K562 (cell line): ENCODE measurements around the gene NOTCH1. TPM values are rescaled to one million over a fixed set of nuclear protein-coding genes. Genes with fewer than 3 reads are reported as not detected.

Source experiments
- CCAR2 ChIP-seq: fragments of 200-400 bp; formaldehyde crosslinking; IDR thresholded peaks from 2 replicates; pipeline ENCODE4 v1.6.1; 2017; ENCODE audit warnings: mild to moderate bottlenecking, low read depth, low read length
- FOXM1 ChIP-seq, 2 experiments: fragments of 450-650 bp in 1 of 2; sonication (generic) in 1 of 2; formaldehyde crosslinking in 1 of 2; IDR thresholded peaks; 2 replicates each; pipeline versions ENCODE4 v1.6.1 to v1.9.0; 2017 to 2022; ENCODE audit warnings: low read depth in 2 of 2, mild to moderate bottlenecking in 2 of 2, missing genetic modification reagents in 1 of 2, moderate library complexity in 1 of 2
- GABPA ChIP-seq: fragments of 200-800 bp; sonication (Bioruptor generic); conservative IDR thresholded peaks from 2 replicates; pipeline ENCODE4 v1.6.1; 2016; ENCODE audit warnings: low read depth, missing genetic modification characterization, missing compliant biosample characterization
- MCM2 ChIP-seq: fragments of 450-650 bp; IDR thresholded peaks from 2 replicates; pipeline ENCODE4 v1.6.1; 2017; ENCODE audit warnings: low read depth, mild to moderate bottlenecking
- MTA2 ChIP-seq: fragments of 450-650 bp; IDR thresholded peaks from 2 replicates; pipeline ENCODE4 v1.6.1; 2016; ENCODE audit warnings: low read depth
- NFE2 ChIP-seq: IDR thresholded peaks from 2 replicates; pipeline ENCODE4 v1.6.1; 2014; ENCODE audit warnings: antibody characterized with exemption, low read depth
- TAL1 ChIP-seq: fragments of 450-650 bp; IDR thresholded peaks from 2 replicates; pipeline ENCODE4 v1.6.1; 2016; ENCODE audit warnings: mild to moderate bottlenecking
- TEAD4 ChIP-seq, 2 experiments: sonication (generic) in 1 of 2; formaldehyde crosslinking in 1 of 2; IDR thresholded peaks; 2 replicates each; pipeline versions ENCODE4 v1.6.1 to v1.8.0; 2012 to 2022; ENCODE audit warnings: borderline replicate concordance in 1 of 2, inconsistent platforms in 1 of 2, low read length in 1 of 2, mild to moderate bottlenecking in 1 of 2, missing genetic modification reagents in 1 of 2
- ZNF140 ChIP-seq: fragments of 250-450 bp; sonication (Bioruptor Pico); IDR thresholded peaks from 2 replicates; pipeline ENCODE4 v1.8.0; 2021; ENCODE audit warnings: moderate library complexity, mild to moderate bottlenecking, inconsistent platforms
- ZNF584 ChIP-seq: fragments of 200-800 bp; sonication (Bioruptor generic); IDR thresholded peaks from 2 replicates; pipeline ENCODE4 v1.6.1; 2016; ENCODE audit warnings: low read depth, mild to moderate bottlenecking, missing genetic modification characterization, missing compliant biosample characterization
- ZNF644 ChIP-seq: fragments of 200-800 bp; sonication (Bioruptor generic); IDR thresholded peaks from 2 replicates; pipeline ENCODE4 v1.6.1; 2016; ENCODE audit warnings: low read depth, missing genetic modification characterization, missing compliant biosample characterization
- polyA plus RNA-seq, 8 experiments: library from polyadenylated mRNA; depleted of rRNA in 4 of 8; stranded (reverse) in 5 of 8; unstranded in 3 of 8; fragments of >200 nt; fragmentation: Nextera tagmentation in 2 of 8; fragmentation: Illumina TruSeq in 1 of 8; extraction: Ambion mirVana in 2 of 8; extraction: Trizol in 1 of 8; gene quantifications; 2 replicates each; pipeline versions ENCODE4 v1.2.1 to v1.2.3, GENCODE V29; 2011 to 2014; ENCODE audit warnings: inconsistent platforms in 1 of 8, missing spikeins in 1 of 8
- total RNA-seq, 7 experiments: library from RNA; depleted of rRNA in 6 of 7; stranded (reverse); fragments of >200 nt in 6 of 7; fragmentation: Illumina TruSeq in 2 of 7; extraction: Trizol in 2 of 7; gene quantifications; 2 replicates each; pipeline versions ENCODE4 v1.2.1 to v1.2.3, GENCODE V29; 2011 to 2021; ENCODE audit warnings: low replicate concordance in 1 of 7
- TF ChIP-seq, protein P1 (sequence below): fragments of 450-650 bp; IDR thresholded peaks from 2 replicates; pipeline ENCODE4 v1.6.1; 2016; ENCODE audit warnings: low read depth
- TF ChIP-seq, protein P2 (sequence below): fragments of 250-450 bp; sonication (Bioruptor Pico); IDR thresholded peaks from 2 replicates; pipeline ENCODE4 v1.5.0; 2020; ENCODE audit warnings: mild to moderate bottlenecking
- TF ChIP-seq, protein P3 (sequence below), 2 experiments: fragments of 450-650 bp in 1 of 2; IDR thresholded peaks; 2 replicates each; pipeline ENCODE4 v1.6.1; 2011 to 2017; ENCODE audit warnings: low read depth in 2 of 2, antibody characterized with exemption in 1 of 2, borderline replicate concordance in 1 of 2, low read length in 1 of 2, mild to moderate bottlenecking in 1 of 2, mixed read lengths in 1 of 2; ENCODE audit not compliant: control insufficient read depth in 1 of 2

Gene NOTCH1
- total and polyA plus RNA-seq, 9 of the 15 experiments (the other 6 are each of a cell fraction or from before 2014, with no cell fraction given): 0.03 to 31.4 (median 2.3) TPM

DNA sequence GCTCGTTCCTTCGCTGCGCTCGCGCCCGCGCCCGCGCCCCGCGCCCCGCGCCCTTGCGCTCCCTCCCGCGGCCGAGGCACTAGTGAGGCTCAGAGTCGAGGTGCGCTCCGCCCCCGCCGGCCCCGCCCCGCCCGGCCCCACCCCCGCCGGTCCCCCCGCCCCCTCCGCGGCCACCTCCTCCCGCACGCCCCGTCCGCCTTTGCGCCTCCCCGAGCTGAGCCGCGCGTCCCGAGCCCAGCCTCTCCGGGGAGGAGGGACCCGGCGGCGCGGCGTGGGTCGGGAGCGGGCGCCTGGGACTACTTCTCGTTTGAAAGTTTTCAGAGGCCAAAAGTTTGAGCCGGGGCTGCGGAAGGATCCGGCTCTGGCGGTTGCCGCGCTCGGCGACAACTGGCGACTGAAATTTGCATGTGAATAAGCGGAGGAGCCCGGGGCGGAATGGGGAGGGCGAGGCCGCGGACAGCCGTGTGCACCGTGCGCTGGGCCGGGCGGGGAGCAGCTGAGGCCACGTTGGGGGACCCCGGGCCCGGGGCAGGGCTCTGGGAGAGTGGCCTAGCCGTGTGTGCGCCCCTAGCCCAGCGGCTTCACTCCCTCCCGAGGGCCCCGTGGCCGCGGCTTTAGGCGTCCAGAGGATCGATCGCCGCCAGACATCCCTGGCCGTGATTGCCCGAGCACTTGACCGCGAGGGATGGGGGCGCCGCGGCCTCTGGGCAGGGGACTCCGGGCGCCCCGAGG lies at the start of gene NOTCH1 (continued):
- TF ChIP-seq, protein P1, sequence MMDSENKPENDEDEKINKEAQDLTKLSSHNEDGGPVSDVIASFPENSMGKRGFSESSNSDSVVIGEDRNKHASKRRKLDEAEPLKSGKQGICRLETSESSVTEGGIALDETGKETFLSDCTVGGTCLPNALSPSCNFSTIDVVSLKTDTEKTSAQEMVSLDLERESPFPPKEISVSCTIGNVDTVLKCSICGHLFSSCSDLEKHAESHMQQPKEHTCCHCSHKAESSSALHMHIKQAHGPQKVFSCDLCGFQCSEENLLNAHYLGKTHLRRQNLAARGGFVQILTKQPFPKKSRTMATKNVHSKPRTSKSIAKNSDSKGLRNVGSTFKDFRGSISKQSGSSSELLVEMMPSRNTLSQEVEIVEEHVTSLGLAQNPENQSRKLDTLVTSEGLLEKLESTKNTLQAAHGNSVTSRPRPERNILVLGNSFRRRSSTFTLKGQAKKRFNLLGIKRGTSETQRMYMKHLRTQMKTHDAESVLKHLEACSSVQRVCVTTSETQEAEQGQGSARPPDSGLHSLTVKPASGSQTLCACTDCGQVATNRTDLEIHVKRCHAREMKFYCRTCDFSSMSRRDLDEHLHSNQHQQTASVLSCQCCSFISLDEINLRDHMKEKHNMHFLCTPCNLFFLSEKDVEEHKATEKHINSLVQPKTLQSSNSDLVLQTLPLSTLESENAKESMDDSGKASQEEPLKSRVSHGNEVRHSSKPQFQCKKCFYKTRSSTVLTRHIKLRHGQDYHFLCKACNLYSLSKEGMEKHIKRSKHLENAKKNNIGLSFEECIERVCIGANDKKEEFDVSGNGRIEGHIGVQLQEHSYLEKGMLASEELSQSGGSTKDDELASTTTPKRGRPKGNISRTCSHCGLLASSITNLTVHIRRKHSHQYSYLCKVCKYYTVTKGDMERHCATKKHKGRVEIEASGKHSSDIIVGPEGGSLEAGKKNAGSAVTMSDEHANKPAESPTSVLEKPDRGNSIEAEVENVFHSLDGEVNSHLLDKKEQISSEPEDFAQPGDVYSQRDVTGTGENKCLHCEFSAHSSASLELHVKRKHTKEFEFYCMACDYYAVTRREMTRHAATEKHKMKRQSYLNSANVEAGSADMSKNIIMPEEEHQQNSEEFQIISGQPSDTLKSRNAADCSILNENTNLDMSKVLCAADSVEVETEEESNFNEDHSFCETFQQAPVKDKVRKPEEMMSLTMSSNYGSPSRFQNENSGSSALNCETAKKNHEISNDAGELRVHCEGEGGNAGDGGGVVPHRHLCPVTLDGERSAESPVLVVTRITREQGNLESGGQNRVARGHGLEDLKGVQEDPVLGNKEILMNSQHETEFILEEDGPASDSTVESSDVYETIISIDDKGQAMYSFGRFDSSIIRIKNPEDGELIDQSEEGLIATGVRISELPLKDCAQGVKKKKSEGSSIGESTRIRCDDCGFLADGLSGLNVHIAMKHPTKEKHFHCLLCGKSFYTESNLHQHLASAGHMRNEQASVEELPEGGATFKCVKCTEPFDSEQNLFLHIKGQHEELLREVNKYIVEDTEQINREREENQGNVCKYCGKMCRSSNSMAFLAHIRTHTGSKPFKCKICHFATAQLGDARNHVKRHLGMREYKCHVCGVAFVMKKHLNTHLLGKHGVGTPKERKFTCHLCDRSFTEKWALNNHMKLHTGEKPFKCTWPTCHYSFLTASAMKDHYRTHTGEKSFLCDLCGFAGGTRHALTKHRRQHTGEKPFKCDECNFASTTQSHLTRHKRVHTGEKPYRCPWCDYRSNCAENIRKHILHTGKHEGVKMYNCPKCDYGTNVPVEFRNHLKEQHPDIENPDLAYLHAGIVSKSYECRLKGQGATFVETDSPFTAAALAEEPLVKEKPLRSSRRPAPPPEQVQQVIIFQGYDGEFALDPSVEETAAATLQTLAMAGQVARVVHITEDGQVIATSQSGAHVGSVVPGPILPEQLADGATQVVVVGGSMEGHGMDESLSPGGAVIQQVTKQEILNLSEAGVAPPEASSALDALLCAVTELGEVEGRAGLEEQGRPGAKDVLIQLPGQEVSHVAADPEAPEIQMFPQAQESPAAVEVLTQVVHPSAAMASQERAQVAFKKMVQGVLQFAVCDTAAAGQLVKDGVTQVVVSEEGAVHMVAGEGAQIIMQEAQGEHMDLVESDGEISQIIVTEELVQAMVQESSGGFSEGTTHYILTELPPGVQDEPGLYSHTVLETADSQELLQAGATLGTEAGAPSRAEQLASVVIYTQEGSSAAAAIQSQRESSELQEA: no peak
- no peak for TF ChIP-seq MCM2
- TF ChIP-seq GABPA (tag): 0 out of 2 replicates have a peak, but pooled peaks have one; percentile 25
- no peak for TF ChIP-seq TAL1
- TF ChIP-seq MTA2: no peak
- no peak for TF ChIP-seq ZNF644 (tag)
- TF ChIP-seq, protein P2, sequence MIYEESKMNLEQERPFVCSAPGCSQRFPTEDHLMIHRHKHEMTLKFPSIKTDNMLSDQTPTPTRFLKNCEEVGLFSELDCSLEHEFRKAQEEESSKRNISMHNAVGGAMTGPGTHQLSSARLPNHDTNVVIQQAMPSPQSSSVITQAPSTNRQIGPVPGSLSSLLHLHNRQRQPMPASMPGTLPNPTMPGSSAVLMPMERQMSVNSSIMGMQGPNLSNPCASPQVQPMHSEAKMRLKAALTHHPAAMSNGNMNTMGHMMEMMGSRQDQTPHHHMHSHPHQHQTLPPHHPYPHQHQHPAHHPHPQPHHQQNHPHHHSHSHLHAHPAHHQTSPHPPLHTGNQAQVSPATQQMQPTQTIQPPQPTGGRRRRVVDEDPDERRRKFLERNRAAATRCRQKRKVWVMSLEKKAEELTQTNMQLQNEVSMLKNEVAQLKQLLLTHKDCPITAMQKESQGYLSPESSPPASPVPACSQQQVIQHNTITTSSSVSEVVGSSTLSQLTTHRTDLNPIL: no peak
- no peak for TF ChIP-seq NFE2
- TF ChIP-seq ZNF140 (CRISPR knock-in tag): no peak
- TF ChIP-seq FOXM1 (IDR thresholded peaks at IDR 0.05; ENCODE audit: low read depth): no peak
- 0 out of 2 replicates have a peak, but pooled peaks have one; percentile 18 for TF ChIP-seq FOXM1 (CRISPR knock-in tag; IDR thresholded peaks at IDR 0.05; ENCODE audit: low read depth)
- TF ChIP-seq, protein P3, sequence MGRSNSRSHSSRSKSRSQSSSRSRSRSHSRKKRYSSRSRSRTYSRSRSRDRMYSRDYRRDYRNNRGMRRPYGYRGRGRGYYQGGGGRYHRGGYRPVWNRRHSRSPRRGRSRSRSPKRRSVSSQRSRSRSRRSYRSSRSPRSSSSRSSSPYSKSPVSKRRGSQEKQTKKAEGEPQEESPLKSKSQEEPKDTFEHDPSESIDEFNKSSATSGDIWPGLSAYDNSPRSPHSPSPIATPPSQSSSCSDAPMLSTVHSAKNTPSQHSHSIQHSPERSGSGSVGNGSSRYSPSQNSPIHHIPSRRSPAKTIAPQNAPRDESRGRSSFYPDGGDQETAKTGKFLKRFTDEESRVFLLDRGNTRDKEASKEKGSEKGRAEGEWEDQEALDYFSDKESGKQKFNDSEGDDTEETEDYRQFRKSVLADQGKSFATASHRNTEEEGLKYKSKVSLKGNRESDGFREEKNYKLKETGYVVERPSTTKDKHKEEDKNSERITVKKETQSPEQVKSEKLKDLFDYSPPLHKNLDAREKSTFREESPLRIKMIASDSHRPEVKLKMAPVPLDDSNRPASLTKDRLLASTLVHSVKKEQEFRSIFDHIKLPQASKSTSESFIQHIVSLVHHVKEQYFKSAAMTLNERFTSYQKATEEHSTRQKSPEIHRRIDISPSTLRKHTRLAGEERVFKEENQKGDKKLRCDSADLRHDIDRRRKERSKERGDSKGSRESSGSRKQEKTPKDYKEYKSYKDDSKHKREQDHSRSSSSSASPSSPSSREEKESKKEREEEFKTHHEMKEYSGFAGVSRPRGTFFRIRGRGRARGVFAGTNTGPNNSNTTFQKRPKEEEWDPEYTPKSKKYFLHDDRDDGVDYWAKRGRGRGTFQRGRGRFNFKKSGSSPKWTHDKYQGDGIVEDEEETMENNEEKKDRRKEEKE (IDR thresholded peaks at IDR 0.05; ENCODE audit: borderline replicate concordance in 1 of 2, control insufficient read depth in 1 of 2, low read depth in 2 of 2, low read length in 1 of 2): no peak
- TF ChIP-seq TEAD4 (IDR thresholded peaks at IDR 0.05; ENCODE audit: low read length): no peak
- no peak for TF ChIP-seq TEAD4 (CRISPR knock-in tag; IDR thresholded peaks at IDR 0.05; ENCODE audit: borderline replicate concordance)
- TF ChIP-seq CCAR2: no peak
- no peak for TF ChIP-seq ZNF584 (CRISPR knock-in tag)
